Ureter (tissue), 1 donor: ENCODE measurements around the gene HFE. TPM values are rescaled to one million over a fixed set of nuclear protein-coding genes. Genes with fewer than 3 reads are reported as not detected.
A peak's percentile ranks its signal among the peaks of the same experiment; 100 is the strongest.
"Not testable (repeated sequence)": the region's sequence is repeated elsewhere in the genome, so short reads cannot be mapped to it uniquely, and the experiment has no call there.

Experiments
- DNase-seq: peaks from one replicate; pipeline ENCODE4 v3.0.0-alpha.2; 2020; ENCODE audit warnings: low spot score
- total RNA-seq: library from RNA; stranded (reverse); gene quantifications from one replicate; pipeline ENCODE4 v1.2.4, GENCODE V29; 2023
- donor health status: DM: yes; HTN: yes; CAD: no.

HFE gene
- 14.8 TPM for total RNA-seq

DNA sequence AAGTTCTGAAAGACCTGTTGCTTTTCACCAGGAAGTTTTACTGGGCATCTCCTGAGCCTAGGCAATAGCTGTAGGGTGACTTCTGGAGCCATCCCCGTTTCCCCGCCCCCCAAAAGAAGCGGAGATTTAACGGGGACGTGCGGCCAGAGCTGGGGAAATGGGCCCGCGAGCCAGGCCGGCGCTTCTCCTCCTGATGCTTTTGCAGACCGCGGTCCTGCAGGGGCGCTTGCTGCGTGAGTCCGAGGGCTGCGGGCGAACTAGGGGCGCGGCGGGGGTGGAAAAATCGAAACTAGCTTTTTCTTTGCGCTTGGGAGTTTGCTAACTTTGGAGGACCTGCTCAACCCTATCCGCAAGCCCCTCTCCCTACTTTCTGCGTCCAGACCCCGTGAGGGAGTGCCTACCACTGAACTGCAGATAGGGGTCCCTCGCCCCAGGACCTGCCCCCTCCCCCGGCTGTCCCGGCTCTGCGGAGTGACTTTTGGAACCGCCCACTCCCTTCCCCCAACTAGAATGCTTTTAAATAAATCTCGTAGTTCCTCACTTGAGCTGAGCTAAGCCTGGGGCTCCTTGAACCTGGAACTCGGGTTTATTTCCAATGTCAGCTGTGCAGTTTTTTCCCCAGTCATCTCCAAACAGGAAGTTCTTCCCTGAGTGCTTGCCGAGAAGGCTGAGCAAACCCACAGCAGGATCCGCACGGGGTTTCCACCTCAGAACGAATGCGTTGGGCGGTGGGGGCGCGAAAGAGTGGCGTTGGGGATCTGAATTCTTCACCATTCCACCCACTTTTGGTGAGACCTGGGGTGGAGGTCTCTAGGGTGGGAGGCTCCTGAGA is at the start of gene HFE:
HFE (plus strand) TSS at position 146 of the 832 bp plus-strand sequence; CDS start at position 158, 12 bp downstream.
- peak; percentile 62 for DNase-seq

DNA sequence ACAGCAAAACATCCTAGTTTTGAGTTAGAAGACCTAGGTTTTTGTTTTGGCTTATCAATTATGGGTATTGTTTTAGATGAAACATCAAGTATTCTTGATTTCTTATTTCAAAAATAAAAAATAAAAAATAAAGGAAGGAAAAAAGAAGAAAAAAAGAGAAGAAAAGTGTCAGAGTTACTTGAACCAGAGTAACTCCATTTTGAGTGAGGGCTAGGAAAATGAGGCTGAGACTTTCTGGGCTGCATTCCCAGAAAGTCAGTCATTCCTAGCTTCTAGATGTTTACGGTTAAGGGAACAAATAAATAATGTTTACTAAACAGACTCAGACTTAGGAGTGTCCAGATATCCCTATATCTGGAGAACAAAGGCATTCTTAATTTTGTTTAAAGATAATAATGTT is 45.3 kb upstream of the HFE start:
- no peak for DNase-seq

DNA sequence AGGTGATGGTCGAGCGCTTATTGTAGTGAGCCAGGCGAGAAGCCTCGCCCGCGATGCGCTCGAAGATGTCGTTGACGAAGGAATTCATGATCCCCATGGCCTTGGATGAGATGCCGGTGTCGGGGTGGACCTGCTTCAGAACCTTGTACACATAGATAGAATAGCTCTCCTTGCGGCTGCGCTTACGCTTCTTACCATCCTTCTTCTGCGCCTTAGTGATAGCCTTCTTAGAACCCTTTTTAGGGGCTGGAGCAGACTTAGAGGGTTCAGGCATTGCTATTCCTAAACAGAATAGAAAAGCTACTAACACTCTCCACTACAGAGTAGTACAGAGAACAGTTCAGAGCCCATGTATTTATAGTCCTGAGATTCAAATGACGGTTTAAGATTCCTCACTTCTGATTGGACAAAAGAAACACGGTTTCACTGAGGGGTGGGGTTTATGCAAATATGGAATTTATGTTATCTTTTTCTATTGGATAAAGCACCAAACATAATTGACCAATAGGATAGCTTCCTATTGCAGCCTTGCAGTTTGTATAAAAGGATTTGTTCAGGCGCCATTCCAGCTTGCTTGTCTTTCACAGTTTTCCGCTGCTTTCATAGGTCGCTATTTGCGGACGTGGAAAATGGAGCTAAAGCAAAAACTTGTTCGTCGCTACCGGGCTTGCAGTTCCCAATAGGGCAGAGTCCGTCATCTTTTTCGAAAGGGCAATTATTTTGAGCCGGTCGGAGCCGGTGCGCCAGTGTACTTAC is 43.7 kb upstream of the HFE start:
- peak; percentile 88 for DNase-seq

- no peak for DNase-seq
Measured at GRCh38 chr6:26044140-26045064, 42.8 kb upstream of the HFE start.

DNA sequence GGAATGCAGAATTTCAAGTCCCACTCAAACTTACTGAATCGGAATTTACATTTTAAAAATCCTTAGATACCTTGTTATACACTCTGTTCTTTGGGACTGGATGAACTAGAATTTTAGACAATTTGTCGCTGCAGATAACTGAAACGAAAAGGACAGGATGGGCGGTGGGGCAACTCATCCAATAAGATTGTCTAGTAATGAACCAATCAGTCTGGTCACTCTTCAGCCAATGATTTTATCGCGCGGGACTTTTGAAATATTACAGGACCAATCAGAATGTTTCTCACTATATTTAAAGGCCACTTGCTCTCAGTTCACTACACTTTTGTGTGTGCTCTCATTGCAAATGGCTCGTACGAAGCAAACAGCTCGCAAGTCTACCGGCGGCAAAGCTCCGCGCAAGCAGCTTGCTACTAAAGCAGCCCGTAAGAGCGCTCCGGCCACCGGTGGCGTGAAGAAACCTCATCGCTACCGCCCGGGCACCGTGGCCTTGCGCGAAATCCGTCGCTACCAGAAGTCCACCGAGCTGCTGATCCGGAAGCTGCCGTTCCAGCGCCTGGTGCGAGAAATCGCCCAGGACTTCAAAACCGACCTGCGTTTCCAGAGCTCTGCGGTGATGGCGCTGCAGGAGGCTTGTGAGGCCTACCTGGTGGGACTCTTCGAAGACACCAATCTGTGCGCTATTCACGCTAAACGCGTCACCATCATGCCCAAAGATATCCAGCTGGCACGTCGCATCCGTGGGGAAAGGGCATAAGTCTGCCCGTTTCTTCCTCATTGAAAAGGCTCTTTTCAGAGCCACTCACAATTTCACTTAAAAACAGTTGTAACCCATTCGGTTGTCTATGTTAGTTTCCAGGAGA is 41.9 kb upstream of the HFE start:
- peak; percentile 91 for DNase-seq

DNA sequence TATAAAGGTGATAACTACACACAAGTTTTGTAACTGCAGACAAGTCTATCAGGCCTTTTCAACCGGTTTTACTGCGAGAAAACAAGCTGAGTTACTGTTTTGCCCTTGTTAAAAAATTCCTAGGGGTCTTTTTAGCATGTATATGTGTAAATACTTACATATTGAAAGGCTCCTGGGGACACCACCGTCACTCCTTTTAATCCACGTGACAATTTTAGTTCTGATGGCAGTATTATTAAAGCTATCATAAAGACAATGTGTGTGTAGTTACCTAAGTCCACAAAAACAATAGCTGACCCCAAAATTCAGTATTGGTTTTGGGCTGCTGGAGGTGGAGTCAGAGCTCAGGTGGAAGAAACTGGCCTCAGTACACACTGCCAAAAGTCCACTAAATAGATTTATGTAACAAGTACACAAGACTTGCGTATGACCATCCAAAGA is 41.3 kb upstream of the HFE start:
- DNase-seq = no peak

DNA sequence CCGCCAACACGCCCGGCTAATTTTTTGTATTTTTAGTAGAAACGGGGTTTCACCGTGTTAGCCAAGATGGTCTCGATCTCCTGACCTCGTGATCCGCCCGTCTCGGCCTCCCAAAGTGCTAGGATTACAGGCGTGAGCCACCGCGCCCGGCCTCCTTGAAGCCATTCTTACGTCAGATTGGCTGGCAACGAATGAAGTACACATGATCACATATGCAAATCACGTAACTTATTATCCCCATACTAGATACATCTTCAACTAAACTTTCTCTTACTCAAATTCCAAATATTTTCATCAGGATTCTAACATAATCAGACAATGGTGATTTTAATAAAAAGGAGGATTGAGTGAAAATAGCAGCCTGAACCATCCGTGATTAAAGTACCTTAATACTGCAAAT is 39.9 kb upstream of the HFE start:
- DNase-seq = not testable (repeated sequence)

DNA sequence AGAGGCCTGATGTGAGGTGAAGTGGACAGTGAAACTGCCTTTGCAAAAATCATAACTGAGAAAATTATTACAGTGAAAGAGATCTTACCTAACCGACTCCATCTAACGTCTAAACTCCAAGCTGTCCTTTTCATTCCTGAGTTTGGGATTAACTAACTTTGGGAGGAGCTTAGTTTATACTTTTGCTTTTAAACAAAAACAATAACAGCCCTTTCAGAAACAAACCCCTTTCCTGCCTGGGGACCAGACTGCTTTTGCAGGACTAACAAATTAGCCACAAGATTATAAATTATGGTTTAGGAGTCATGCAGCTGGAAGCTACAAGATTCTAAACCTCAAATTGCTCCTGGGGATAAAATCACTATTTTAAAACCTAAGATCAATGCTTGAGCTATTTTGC is 38.6 kb upstream of the HFE start:
- no peak for DNase-seq

DNA sequence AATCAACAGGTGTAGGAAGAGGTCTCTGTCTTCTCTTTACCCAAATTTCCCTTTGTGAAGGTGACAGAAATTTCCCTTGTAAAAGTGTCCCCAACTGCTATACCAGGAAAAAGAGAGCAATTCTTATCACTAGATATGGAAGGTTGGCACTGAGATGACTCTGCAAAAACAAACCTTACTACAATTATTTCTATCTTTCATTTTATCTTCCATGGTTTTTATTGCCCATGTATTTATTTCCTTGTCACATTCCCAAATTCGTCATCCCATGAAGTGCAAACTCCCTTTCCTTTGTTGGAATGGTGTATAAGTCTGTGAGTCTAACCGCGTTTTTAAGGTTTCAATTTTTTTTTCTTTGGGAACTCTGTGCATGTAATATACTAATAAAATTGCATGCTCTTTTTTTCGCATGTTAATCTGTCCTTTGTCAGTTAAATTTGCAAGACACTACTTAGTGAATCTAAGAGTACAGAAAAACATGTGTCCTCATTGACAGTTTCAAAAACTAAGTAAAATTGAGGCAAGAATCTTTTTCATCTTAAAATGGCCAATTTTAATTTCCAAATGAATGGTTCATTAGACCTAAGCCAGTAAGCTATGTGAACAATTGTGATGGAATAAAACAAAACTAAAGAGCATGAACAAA is 35.4 kb upstream of the HFE start:
- no peak for DNase-seq

DNA sequence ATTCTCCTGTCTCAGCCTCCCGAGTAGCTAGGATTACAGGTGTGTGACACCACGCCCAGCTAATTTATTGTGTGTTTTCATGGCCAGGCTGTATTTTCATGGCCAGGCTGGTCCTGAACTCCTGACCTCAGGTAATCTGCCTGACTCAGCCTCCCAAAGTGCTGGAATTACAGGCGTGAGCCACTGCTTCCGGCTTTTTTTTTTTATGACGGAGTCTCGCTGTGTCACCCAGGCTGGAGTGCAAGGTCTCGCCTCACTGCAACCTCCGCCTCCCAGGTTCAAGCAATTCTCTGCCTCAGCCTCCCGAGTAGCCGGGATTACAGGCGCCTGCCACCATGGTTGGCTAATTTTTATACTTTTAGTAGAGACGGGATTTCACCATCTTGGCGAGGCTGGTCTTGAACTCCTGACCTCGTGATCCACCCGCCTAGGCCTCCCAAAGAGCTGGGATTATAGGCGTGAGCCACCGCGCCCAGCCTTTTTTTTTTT is 34.4 kb upstream of the HFE start:
- not testable (repeated sequence) for DNase-seq

DNA sequence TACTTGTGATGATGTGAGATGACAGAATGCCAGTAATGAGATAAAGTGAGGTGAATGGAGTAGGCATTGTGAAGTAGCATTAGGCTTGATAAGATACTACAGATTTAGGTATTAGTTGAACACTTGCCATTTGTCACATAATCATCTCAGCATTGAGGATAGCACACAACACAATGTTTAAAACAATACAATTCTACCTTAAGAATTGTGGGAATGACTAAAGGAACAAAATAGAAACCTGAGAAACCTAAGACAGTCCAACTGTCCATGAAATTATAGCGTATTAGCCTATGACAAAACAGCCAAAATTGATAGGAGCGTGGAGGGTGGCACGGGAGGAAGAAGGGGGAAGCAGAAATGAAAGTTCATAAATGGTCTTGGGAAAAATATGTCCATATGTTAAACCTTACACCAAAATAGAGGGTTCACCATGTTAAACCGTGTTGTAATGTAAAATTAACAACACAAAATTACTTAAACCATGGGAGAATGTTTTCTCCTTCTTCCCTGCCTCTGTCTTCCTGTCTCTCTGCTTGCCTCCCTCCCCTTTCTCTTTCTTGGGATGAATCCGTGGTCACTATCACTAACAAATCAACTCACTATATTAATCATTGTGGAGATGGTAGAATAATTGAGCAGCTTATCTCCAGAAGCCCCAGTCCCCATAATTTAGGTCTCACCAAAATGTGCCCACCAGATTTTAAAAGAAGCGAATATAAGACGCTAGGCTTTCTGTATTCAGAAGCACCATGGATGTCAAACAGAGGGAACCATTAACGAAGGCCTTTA is 33.0 kb upstream of the HFE start:
- no peak for DNase-seq

DNA sequence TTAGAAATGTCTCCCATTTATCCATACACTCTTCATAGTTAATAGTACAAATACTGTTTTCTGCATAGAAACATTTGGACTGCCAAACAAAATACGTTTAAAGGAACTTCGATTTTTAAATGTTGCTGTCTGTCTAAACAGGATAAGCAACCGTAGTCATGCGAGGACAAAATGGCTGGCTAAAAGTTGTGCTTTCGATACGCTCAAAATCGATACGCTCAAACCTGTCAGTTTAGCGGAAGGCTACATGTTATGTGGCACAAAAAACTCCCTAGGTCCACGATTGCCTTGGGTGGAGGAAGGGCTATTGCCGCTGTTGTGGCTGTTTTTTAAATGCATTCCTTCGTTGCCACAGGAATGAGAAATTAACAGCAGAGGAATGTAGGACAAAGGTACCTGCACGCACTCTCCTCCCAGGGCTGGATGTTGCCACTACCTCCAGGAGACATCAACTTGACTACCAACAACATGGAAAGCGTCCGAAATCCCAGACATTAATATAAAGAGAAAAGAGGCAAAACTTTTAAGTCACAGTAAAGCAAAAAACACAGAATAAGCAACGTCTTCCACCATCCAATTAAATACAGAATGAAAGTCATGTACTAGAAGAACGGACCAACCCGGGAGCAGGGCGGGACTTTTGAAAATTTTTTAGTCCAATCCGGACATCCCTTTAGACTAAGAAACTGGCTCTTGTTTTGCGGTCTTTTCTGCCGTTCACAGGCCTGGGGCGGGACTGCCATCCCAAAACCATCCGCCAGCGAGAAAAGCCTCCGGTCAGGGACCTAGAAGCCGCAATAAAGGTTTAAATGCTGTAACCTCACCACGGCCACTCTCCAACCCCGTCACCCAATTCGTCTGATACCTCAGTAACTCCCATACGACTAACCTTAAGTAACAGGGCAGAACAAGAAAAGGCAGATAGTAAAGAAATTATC is 32.2 kb upstream of the HFE start:
- DNase-seq = peak; percentile 95

DNA sequence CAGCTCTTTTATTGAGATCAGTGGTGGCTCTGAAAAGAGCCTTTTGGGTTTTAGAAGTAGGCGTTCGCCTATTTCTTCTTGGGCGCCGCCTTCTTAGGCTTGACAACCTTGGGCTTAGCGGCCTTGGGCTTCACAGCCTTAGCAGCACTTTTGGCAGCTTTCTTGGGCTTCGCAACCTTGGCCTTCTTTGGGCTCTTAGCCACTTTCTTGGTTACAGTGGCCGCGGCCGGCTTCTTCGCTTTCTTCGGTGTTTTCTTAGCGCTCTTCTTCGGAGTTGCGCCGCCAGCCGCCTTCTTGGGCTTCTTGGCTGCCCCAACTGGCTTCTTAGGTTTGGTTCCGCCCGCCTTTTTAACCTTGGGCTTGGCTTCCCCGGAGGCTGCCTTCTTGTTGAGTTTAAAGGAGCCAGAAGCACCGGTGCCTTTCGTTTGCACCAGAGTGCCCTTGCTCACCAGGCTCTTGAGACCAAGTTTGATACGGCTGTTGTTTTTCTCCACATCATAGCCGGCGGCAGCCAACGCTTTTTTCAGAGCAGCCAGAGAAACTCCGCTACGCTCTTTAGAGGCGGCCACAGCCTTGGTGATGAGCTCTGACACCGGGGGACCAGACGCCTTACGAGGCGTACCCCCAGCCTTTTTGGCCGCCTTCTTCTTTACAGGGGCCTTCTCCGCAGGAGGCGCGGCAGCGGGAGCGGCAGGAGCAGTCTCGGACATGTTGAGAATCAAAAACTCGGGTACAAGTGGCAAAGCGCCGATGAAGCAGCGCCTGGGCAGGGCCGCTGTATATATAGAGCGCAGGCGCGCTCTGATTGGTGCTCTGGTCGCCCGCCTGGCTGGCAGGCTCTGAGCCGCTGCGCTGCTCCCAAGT is 31.3 kb upstream of the HFE start:
- DNase-seq = peak; percentile 95

GRCh38 chr6:26056583-26057350 is 30.5 kb upstream of the HFE start:
- DNase-seq = no peak

- no peak for DNase-seq
Measured at GRCh38 chr6:26057899-26058298, 29.3 kb upstream of the HFE start.

DNA sequence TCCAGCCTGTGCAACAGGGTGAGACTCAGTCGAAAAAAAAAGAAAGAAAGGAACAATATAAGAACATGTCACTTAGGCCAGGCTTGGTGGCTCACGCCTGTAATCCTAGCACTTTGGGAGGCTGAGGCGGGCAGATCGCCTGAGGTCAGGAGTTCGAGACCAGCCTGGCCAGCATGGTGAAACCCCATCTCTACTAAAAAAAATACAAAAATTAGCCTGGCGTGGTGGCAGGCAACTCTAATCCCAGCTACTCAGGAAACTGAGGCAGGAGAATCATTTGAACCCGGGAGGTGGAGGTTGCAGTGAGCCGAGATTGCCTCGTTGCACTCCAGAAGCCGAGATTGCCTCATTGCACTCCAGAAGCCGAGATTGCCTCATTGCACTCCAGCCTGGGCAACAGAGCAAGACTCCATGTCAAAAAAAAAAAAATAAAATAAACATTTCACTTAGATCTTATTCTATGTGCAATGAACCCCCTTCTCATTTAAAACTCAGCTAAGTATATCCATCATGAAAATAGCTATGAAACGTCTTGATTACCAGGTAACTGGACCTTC is 28.7 kb upstream of the HFE start:
- DNase-seq = not testable (repeated sequence)
